HG03342 (cell line): ENCODE data around the gene PKNOX2.

Experiments used
- ATAC-seq: cut with Tn5 transposase; IDR thresholded peaks from one replicate; pipeline ENCODE4 v1.9.1; 2021; ENCODE audit warnings: mild to moderate bottlenecking, moderate library complexity; ENCODE audit not compliant: unreplicated experiment

The PKNOX2 gene

GRCh38 chr11:125228993-125229392 is 64.4 kb downstream of the PKNOX2 start:
- no peak for ATAC-seq

- ATAC-seq: no peak
Observed at GRCh38 chr11:125229916-125230315, 65.4 kb downstream of the PKNOX2 start.

- ATAC-seq: no peak
Observed at GRCh38 chr11:125233116-125233515, 68.6 kb downstream of the PKNOX2 start.

- no peak for ATAC-seq
Observed at GRCh38 chr11:125233736-125234275, 69.3 kb downstream of the PKNOX2 start.

GRCh38 chr11:125235071-125235471 is 70.5 kb downstream of the PKNOX2 start:
- ATAC-seq: no peak

GRCh38 chr11:125236072-125236825 is 71.7 kb downstream of the PKNOX2 start:
- ATAC-seq: no peak

GRCh38 chr11:125239585-125240560 is 75.3 kb downstream of the PKNOX2 start:
- no peak for ATAC-seq

GRCh38 chr11:125241104-125241503 is 76.6 kb downstream of the PKNOX2 start:
- no peak for ATAC-seq

- ATAC-seq: no peak
Observed at GRCh38 chr11:125242141-125242775, 77.7 kb downstream of the PKNOX2 start.

GRCh38 chr11:125244166-125244565 is 79.6 kb downstream of the PKNOX2 start:
- no peak for ATAC-seq

- ATAC-seq: no peak
Observed at GRCh38 chr11:125245299-125245698, 80.7 kb downstream of the PKNOX2 start.

- ATAC-seq: no peak
Observed at GRCh38 chr11:125247431-125247830, 82.9 kb downstream of the PKNOX2 start.

- ATAC-seq: no peak
Observed at GRCh38 chr11:125250318-125251213, 86.0 kb downstream of the PKNOX2 start.

- no peak for ATAC-seq
Observed at GRCh38 chr11:125251214-125251545, 86.6 kb downstream of the PKNOX2 start.

- no peak for ATAC-seq
Observed at GRCh38 chr11:125251956-125252355, 87.4 kb downstream of the PKNOX2 start.

GRCh38 chr11:125253289-125253688 is 88.7 kb downstream of the PKNOX2 start:
- no peak for ATAC-seq

GRCh38 chr11:125253795-125254525 is 89.4 kb downstream of the PKNOX2 start:
- ATAC-seq: no peak

GRCh38 chr11:125256541-125257189 is 92.1 kb downstream of the PKNOX2 start:
- ATAC-seq: no peak

- ATAC-seq: no peak
Observed at GRCh38 chr11:125257190-125257579, 92.6 kb downstream of the PKNOX2 start.
